ENCODE results near the gene ATP6AP2.

Gene ATP6AP2

GRCh38 chrX:40644821-40645358, 64.1 kb downstream of the ATP6AP2 start:
- no peak for TF ChIP-seq SIN3A (IDR thresholded peaks at IDR 0.05; ENCODE audit: borderline replicate concordance, insufficient read depth, low read length)
- TF ChIP-seq REST (IDR thresholded peaks at IDR 0.05; ENCODE audit: insufficient read depth in 1 of 2, low read depth in 2 of 2, low read length in 2 of 2) = no peak
- no peak for TF ChIP-seq TAF1 (IDR thresholded peaks at IDR 0.05; ENCODE audit: borderline replicate concordance, insufficient read depth, low read length)
- TF ChIP-seq POLR2AphosphoS5 (IDR thresholded peaks at IDR 0.05; ENCODE audit: low read depth, low read length) = no peak
- no peak for TF ChIP-seq FOXP2 (optimal IDR thresholded peaks at IDR 0.05; ENCODE audit: borderline replicate concordance, extremely low read depth, extremely low read length, insufficient read depth)

GRCh38 chrX:40646489-40647306, 65.9 kb downstream of the ATP6AP2 start:
- TF ChIP-seq TAF1 (IDR thresholded peaks at IDR 0.05; ENCODE audit: borderline replicate concordance, insufficient read depth, low read length) (no peak), POLR2AphosphoS5 (IDR thresholded peaks at IDR 0.05; ENCODE audit: low read depth, low read length) (no peak), FOXP2 (optimal IDR thresholded peaks at IDR 0.05; ENCODE audit: borderline replicate concordance, extremely low read depth, extremely low read length, insufficient read depth) (no peak), SIN3A (IDR thresholded peaks at IDR 0.05; ENCODE audit: borderline replicate concordance, insufficient read depth, low read length) (no peak), REST (IDR thresholded peaks at IDR 0.05; ENCODE audit: insufficient read depth in 1 of 2, low read depth in 2 of 2, low read length in 2 of 2) (no peak)

- TF ChIP-seq SIN3A (IDR thresholded peaks at IDR 0.05; ENCODE audit: borderline replicate concordance, insufficient read depth, low read length) = no peak
- no peak for TF ChIP-seq POLR2AphosphoS5 (IDR thresholded peaks at IDR 0.05; ENCODE audit: low read depth, low read length)
- TF ChIP-seq TAF1 (IDR thresholded peaks at IDR 0.05; ENCODE audit: borderline replicate concordance, insufficient read depth, low read length) = no peak
- no peak for TF ChIP-seq REST (IDR thresholded peaks at IDR 0.05; ENCODE audit: insufficient read depth in 1 of 2, low read depth in 2 of 2, low read length in 2 of 2)
- peak; percentile 28 for TF ChIP-seq FOXP2 (optimal IDR thresholded peaks at IDR 0.05; ENCODE audit: borderline replicate concordance, extremely low read depth, extremely low read length, insufficient read depth)
Measured at GRCh38 chrX:40647307-40648197, 66.8 kb downstream of the ATP6AP2 start, which contains the start of gene CXorf38. CXorf38 (minus strand) TSS chrX:40647561; CDS start chrX:40647520, 41 bp downstream.

- no peak for TF ChIP-seq POLR2AphosphoS5 (IDR thresholded peaks at IDR 0.05; ENCODE audit: low read depth, low read length)
- no peak for TF ChIP-seq REST (IDR thresholded peaks at IDR 0.05; ENCODE audit: insufficient read depth in 1 of 2, low read depth in 2 of 2, low read length in 2 of 2)
- TF ChIP-seq TAF1 (IDR thresholded peaks at IDR 0.05; ENCODE audit: borderline replicate concordance, insufficient read depth, low read length) = no peak
- TF ChIP-seq FOXP2 (optimal IDR thresholded peaks at IDR 0.05; ENCODE audit: borderline replicate concordance, extremely low read depth, extremely low read length, insufficient read depth) = no peak
- no peak for TF ChIP-seq SIN3A (IDR thresholded peaks at IDR 0.05; ENCODE audit: borderline replicate concordance, insufficient read depth, low read length)
Measured at GRCh38 chrX:40651620-40652223, 71.0 kb downstream of the ATP6AP2 start.
